GM12878 (cell line): Measurements from ENCODE around the gene TBC1D5. TPM values are rescaled to one million over a fixed set of nuclear protein-coding genes. Genes with fewer than 3 reads are reported as not detected.

Experiments
- ATAC-seq: fragments of 200-7000 bp; cut with Tn5 transposase; 3 replicates; pipeline ENCODE4 v1.9.1; 2020; ENCODE audit warnings: mild to moderate bottlenecking, moderate library complexity
- BruUV-seq: library from RNA; stranded (reverse); fragments of 400-500 nt; replicated peaks from 2 replicates; lab custom pipeline; 2021; lab: Mats Ljungman, UMichigan
- CTCF ChIA-PET: fragments of 300-600 bp; sonication (Branson Sonifier 250); formaldehyde crosslinking; extraction: SDS; loops from one replicate; lab custom pipeline; 2021; ENCODE audit warnings: inconsistent platforms; lab: Yijun Ruan, JAX
- POLR2A ChIA-PET: fragments of 350-600 bp; formaldehyde crosslinking; extraction: SDS; loops from one replicate; lab custom pipeline; 2021; ENCODE audit warnings: inconsistent platforms; lab: Charles Lee
- RAD21 ChIA-PET: fragments of 300-600 bp; sonication (Branson Sonifier 250); formaldehyde crosslinking; loops from one replicate; lab custom pipeline; 2023; ENCODE audit warnings: antibody characterized with exemption; ENCODE audit not compliant: unreplicated experiment; lab: Charles Lee
- SMC1A ChIA-PET: fragments of 300-600 bp; sonication (Branson Sonifier 250); formaldehyde crosslinking; loops from one replicate; lab custom pipeline; 2023; ENCODE audit not compliant: unreplicated experiment, uncharacterized antibody; lab: Charles Lee
- DNase-seq: peaks from one replicate; pipeline ENCODE4 v3.0.0-alpha.2; 2011; ENCODE audit warnings: low read depth, low spot score
- FAIRE-seq: peaks from 3 replicates; lab custom pipeline; 2011; peaks lifted over from hg19 to GRCh38; lab: Jason Lieb, UNC
- H2AFZ ChIP-seq: 2 replicates; pipeline ENCODE4 v1.6.0; 2011; ENCODE audit warnings: low read depth, low read length, control low read depth; ENCODE audit not compliant: control insufficient read depth
- H3K27ac ChIP-seq: 2 replicates; pipeline ENCODE4 v1.5.1; 2011; ENCODE audit warnings: control low read depth; ENCODE audit not compliant: control insufficient read depth, insufficient read depth
- H3K27me3 ChIP-seq, 2 experiments: replicated peaks in 1 of 2; 2 replicates each; pipeline versions ENCODE4 v1.6.0 to v1.6.1; 2011; ENCODE audit warnings: low read length in 1 of 2; ENCODE audit not compliant: control insufficient read depth in 2 of 2, insufficient read depth in 2 of 2
- H3K36me3 ChIP-seq, 2 experiments: 2 replicates each; pipeline ENCODE4 v1.5.1; 2011; ENCODE audit warnings: low read length in 1 of 2; ENCODE audit not compliant: control insufficient read depth in 2 of 2, insufficient read depth in 2 of 2
- H3K4me1 ChIP-seq: 2 replicates; pipeline ENCODE4 v1.6.1; 2011; ENCODE audit warnings: mild to moderate bottlenecking, low read length, moderate library complexity, mixed read lengths; ENCODE audit not compliant: control insufficient read depth, insufficient read depth
- H3K4me2 ChIP-seq: 2 replicates; pipeline ENCODE4 v1.6.0; 2011; ENCODE audit warnings: control low read depth; ENCODE audit not compliant: control insufficient read depth, insufficient read depth
- H3K4me3 ChIP-seq: fragments of 200-600 bp; sonication (generic); 2 replicates; pipeline ENCODE4 v1.5.1; 2016
- H3K79me2 ChIP-seq: 2 replicates; pipeline ENCODE4 v1.6.0; 2011; ENCODE audit warnings: low read length; ENCODE audit not compliant: control insufficient read depth, insufficient read depth
- H3K9ac ChIP-seq: 2 replicates; pipeline ENCODE4 v1.8.0; 2011; ENCODE audit warnings: low read length, control low read depth, mixed read lengths; ENCODE audit not compliant: control insufficient read depth, insufficient read depth
- H3K9me3 ChIP-seq: replicated peaks from 3 replicates; pipeline ENCODE4 v1.5.1; 2011; ENCODE audit warnings: mild to moderate bottlenecking, low read length; ENCODE audit not compliant: control insufficient read depth, insufficient read depth
- H4K20me1 ChIP-seq: 2 replicates; pipeline ENCODE4 v1.6.0; 2011; ENCODE audit not compliant: control insufficient read depth, insufficient read depth
- ATF7 ChIP-seq: fragments of 450-650 bp; IDR thresholded peaks from 2 replicates; pipeline ENCODE4 v1.6.1; 2016; ENCODE audit warnings: low read depth, mild to moderate bottlenecking
- EED ChIP-seq: sonication (generic); IDR thresholded peaks from 2 replicates; pipeline ENCODE4 v1.6.1; 2016; ENCODE audit warnings: antibody characterized with exemption, low read depth
- EGR1 ChIP-seq, 2 experiments: IDR thresholded peaks; 1 replicate in 1 of 2; 2 replicates in 1 of 2; pipeline ENCODE4 v1.6.1; 2011 to 2012; ENCODE audit warnings: low read depth in 2 of 2, low read length in 2 of 2, borderline replicate concordance in 1 of 2, mild to moderate bottlenecking in 1 of 2, moderate library complexity in 1 of 2
- ETV6 ChIP-seq, 2 experiments: fragments of 450-650 bp in 1 of 2; IDR thresholded peaks in 1 of 2; conservative IDR thresholded peaks in 1 of 2; 2 replicates each; pipeline ENCODE4 v1.6.1; 2014; ENCODE audit warnings: antibody characterized with exemption in 1 of 2, borderline replicate concordance in 1 of 2, low read depth in 1 of 2, mild to moderate bottlenecking in 1 of 2, moderate library complexity in 1 of 2
- HDAC2 ChIP-seq: fragments of 200-600 bp; sonication (generic); IDR thresholded peaks from 2 replicates; pipeline ENCODE4 v1.6.1; 2017
- MYC ChIP-seq: IDR thresholded peaks from 2 replicates; pipeline ENCODE4 v1.6.1; 2011; ENCODE audit warnings: mild to moderate bottlenecking, low read length, moderate library complexity, inconsistent platforms; ENCODE audit not compliant: insufficient read depth, insufficient replicate concordance, insufficient read length, severe bottlenecking
- NR2F1 ChIP-seq: fragments of 450-650 bp; conservative IDR thresholded peaks from 2 replicates; pipeline ENCODE4 v1.6.1; 2017; ENCODE audit warnings: mild to moderate bottlenecking
- RB1 ChIP-seq: fragments of 450-650 bp; formaldehyde crosslinking; IDR thresholded peaks from 2 replicates; pipeline ENCODE4 v1.6.1; 2017; ENCODE audit warnings: mild to moderate bottlenecking, borderline replicate concordance
- RUNX3 ChIP-seq: IDR thresholded peaks from 2 replicates; pipeline ENCODE4 v1.6.1; 2012; ENCODE audit warnings: low read length, inconsistent platforms
- WGBS: methylation state at CpG from one replicate; pipeline ENCODE4 v1.1.6; 2016; ENCODE audit warnings: low lambda C conversion rate; ENCODE audit not compliant: insufficient replicate concordance, insufficient coverage; ENCODE audit errors: missing lambda C conversion rate; 5-methylcytosine and 5-hydroxymethylcytosine counted together
- in situ Hi-C: fragments of 300-500 bp; cut with MboI; formaldehyde crosslinking; loops from 9 replicates; pipeline ENCODE4 v1.14.3; 2018; ENCODE audit warnings: mixed read lengths
- intact Hi-C: fragments of 100-400 bp; cut with micrococcal nuclease; formaldehyde crosslinking; loops from one replicate; pipeline ENCODE4 v1.14.2; 2022; ENCODE audit not compliant: unreplicated experiment
- polyA plus RNA-seq, 11 experiments: library from polyadenylated mRNA; depleted of rRNA in 4 of 11; unstranded in 6 of 11; stranded (reverse) in 5 of 11; fragments of >200 nt; fragmentation: Nextera tagmentation in 4 of 11; fragmentation: Illumina TruSeq in 1 of 11; extraction: Ambion mirVana in 4 of 11; extraction: Trizol in 1 of 11; gene quantifications; 1 replicate in 1 of 11; 2 replicates in 10 of 11; pipeline versions ENCODE4 v1.2.1 to v1.2.3, GENCODE V29; 2011 to 2016; ENCODE audit warnings: inconsistent platforms in 2 of 11, missing spikeins in 2 of 11, low read depth in 1 of 11
- total RNA-seq, 4 experiments: library from RNA; depleted of rRNA in 3 of 4; stranded (reverse); fragments of >200 nt in 3 of 4; fragmentation: Illumina TruSeq in 1 of 4; extraction: Trizol in 1 of 4; gene quantifications; 2 replicates each; pipeline versions ENCODE4 v1.2.1 to v1.2.3, GENCODE V29; 2013 to 2021
- TF ChIP-seq, protein P1 (sequence below): IDR thresholded peaks from 2 replicates; pipeline ENCODE4 v1.6.1; 2012; ENCODE audit warnings: low read length, inconsistent platforms

TBC1D5 gene
- total and polyA plus RNA-seq, 10 of the 15 experiments (the other 5 are each of a cell fraction or from before 2014, with no cell fraction given), result 5.5 to 61.0 (median 43.8) TPM

DNA sequence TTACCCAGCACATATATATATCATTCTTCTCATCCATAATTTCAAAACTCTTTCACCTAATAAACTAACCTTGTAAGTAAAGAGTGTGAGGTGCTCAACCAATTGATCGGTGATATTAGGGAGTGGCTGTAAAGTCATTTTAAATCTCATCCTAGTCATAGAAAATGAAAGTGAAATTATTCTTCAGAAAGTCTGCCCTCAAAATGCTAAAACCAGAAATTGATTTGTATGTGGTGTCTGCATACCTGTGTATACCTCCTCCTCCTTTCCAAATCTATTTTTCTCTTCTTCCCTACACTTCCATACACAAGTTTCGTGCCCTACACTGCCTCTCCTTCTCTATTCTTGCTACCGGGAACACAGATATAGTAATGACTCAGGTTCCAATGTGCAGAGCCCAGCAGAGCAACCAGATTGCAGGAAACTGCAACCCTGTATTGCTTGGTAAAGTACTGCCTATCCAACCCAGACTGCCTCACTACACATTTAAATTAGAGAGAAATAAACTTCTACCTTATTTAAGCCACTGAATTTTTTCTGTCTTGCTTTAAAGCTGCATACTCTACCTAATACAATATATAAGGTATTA, 7.4 kb upstream of the TBC1D5 start:
- Histone ChIP-seq H3K27me3 (no peaks in the 10 kb centered on the region), H3K27ac (no peak overlapping the region), H3K4me1 (peaks cover 24% of the 10 kb centered on the region), H3K9me3 (no peaks in the 10 kb centered on the region)
- no TSS peak for BruUV-seq
- POLR2A ChIA-PET, result interaction anchor here (0.6 kb wide), 1 partner anchor 698 kb away, joined by 4 read pairs; no protein-coding TSS in a partner anchor
- DNase-seq (no peak), FAIRE-seq (no peak)
- intact Hi-C loops, result loop anchor here (10.0 kb wide), 1 partner anchor 1235 kb away; the partner anchor contains the start of gene RFTN1
- 0 out of 4 replicates have a peak, but pooled peaks of 1 of the 2 experiments have one; percentile 2 for TF ChIP-seq ETV6 (conservative IDR thresholded peaks at IDR 0.05 in 1 of 2, IDR thresholded peaks at IDR 0.05 in 1 of 2; ENCODE audit: borderline replicate concordance in 1 of 2, low read depth in 1 of 2)
- no peak for TF ChIP-seq HDAC2
- no peak for TF ChIP-seq MYC
- TF ChIP-seq, all 136 proteins: peak for 1
- ChIA-PET CTCF (no interaction called here), SMC1A (no interaction called here), RAD21 (no interaction called here)
- in situ Hi-C loops, result loop anchor here (10.0 kb wide), 1 partner anchor 1235 kb away; the partner anchor contains the start of gene RFTN1
- Histone ChIP-seq H4K20me1 (no peaks in the 10 kb centered on the region), H3K4me2 (peak overlapping the region; percentile 72), H2AFZ (peak overlapping the region; percentile 43), H3K9ac (no peak overlapping the region), H3K4me3 (peak overlapping the region; percentile 1; the same call in 1 of the 2 replicates), H3K36me3 (no peaks in the 10 kb centered on the region), H3K79me2 (no peaks in the 10 kb centered on the region)
- 0% methylated on average over 3 of the region's 3 CpGs for WGBS
- peak; percentile 33 for ATAC-seq

DNA sequence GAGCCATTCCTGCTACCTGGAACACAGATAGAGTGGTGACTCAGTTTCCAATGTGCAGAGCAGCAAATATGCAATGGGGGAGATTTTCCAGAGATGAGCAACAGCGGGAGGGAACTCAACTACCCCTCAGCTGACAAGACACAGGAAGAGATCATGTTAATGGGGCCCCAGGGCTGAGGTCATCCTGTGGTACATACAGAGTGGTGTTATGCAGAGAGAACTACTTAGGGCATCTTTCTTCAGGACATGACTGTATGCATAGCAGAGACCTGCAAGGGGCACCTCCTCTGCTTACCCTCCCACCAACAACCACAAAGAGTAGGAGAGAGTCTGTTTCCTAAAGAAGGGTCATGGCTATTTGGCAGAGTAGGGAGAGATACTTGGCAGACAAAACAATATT, 6.8 kb upstream of the TBC1D5 start:
- H3K9me3 ChIP-seq, result no peaks in the 10 kb centered on the region
- H3K79me2 ChIP-seq, result no peaks in the 10 kb centered on the region
- H3K36me3 ChIP-seq, result no peaks in the 10 kb centered on the region
- FAIRE-seq (peak; percentile 59), DNase-seq (no peak), ATAC-seq (peak; percentile 80)
- intact Hi-C loops, result loop anchor here (10.0 kb wide), 1 partner anchor 1234 kb away; the partner anchor contains the start of gene RFTN1
- no peaks in the 10 kb centered on the region for H3K27me3 ChIP-seq
- SMC1A ChIA-PET, result interaction anchor here (1.2 to 4.0 kb wide), 3 partner anchors 15 to 92 kb away, joined by 4 to 21 read pairs (median 5); no protein-coding TSS in a partner anchor
- H3K4me1 ChIP-seq, result peaks cover 24% of the 10 kb centered on the region
- H2AFZ ChIP-seq, result peak overlapping the region; percentile 43; the same call in 1 of the 2 replicates
- H3K27ac ChIP-seq, result no peak overlapping the region
- TF ChIP-seq, protein P1, sequence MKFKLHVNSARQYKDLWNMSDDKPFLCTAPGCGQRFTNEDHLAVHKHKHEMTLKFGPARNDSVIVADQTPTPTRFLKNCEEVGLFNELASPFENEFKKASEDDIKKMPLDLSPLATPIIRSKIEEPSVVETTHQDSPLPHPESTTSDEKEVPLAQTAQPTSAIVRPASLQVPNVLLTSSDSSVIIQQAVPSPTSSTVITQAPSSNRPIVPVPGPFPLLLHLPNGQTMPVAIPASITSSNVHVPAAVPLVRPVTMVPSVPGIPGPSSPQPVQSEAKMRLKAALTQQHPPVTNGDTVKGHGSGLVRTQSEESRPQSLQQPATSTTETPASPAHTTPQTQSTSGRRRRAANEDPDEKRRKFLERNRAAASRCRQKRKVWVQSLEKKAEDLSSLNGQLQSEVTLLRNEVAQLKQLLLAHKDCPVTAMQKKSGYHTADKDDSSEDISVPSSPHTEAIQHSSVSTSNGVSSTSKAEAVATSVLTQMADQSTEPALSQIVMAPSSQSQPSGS, result peak; percentile 56; the same call in 1 of the 2 replicates
- TF ChIP-seq EED (peak; percentile 37; the same call in 1 of the 2 replicates), RB1 (no peak), NR2F1 (0 out of 2 replicates have a peak, but pooled peaks have one; percentile 32), RUNX3 (peak; percentile 64), EGR1 (IDR thresholded peaks at IDR 0.05; ENCODE audit: borderline replicate concordance in 1 of 2, low read depth in 2 of 2, low read length in 2 of 2) (no peak), ATF7 (peak; percentile 58)
- peak overlapping the region; percentile 1; the same call in 1 of the 2 replicates for H3K4me3 ChIP-seq
- POLR2A ChIA-PET, result interaction anchor here (0.6 kb wide), 2 partner anchors 8 to 488 kb away, joined by 3 to 4 read pairs; no protein-coding TSS in a partner anchor
- RAD21 ChIA-PET, result no interaction called here
- 68% methylated on average over 1 of the region's 1 CpG for WGBS
- in situ Hi-C loops, result loop anchor here (10.0 kb wide), 1 partner anchor 1234 kb away; the partner anchor contains the start of gene RFTN1
- H3K4me2 ChIP-seq, result peak overlapping the region; percentile 72
- no TSS peak for BruUV-seq
- no peaks in the 10 kb centered on the region for H4K20me1 ChIP-seq
- CTCF ChIA-PET, result no interaction called here
- H3K9ac ChIP-seq, result no peak overlapping the region
